Measurements from ENCODE around the gene HSF4. TPM values are rescaled to one million over a fixed set of nuclear protein-coding genes. Genes with fewer than 3 reads are reported as not detected.

The HSF4 gene
- total RNA-seq, 1 experiment from 2014 or later, result 1.2 TPM

DNA sequence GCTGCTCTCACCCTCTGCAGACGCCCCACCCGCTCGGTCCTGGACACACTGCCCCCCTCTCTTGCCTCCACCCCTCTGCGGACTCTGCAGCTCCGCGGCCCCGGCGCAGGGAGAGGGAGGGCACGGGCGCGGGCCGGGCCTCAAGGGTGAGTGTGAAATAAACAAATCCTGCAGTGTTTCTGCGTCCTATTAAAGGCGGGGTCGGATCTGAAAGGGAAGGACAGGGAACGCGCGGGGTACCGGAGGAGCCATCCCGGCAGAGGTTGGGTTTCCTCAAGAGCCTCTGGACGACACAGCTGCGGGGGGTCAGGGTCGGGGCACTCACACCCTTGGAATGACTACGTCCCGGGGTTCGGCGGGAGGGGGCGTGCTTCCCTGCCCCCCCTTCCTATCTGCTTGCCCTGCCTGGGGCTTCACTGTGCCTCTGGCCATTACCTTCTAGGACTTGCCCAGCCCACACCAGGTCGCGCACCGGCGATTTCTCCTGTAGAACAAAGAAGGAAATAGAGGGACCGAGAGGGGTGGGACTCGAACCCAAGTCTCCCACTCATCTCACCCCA, 466 bp upstream of the HSF4 start:
- Histone ChIP-seq H4K20me1 (ENCODE audit: control insufficient read depth, insufficient read depth, insufficient read length) (no peaks in the 10 kb centered on the region), H2AK5ac (ENCODE audit: insufficient read length, low read length) (no peak overlapping the region), H4K5ac (ENCODE audit: insufficient read length, low read depth, low read length) (no peak overlapping the region), H3K4ac (ENCODE audit: low read depth, low read length) (no peak overlapping the region), H3K79me2 (ENCODE audit: insufficient read depth, low read length) (no peaks in the 10 kb centered on the region), H3K27me3 (ENCODE audit: insufficient read depth, low read length) (peaks cover 95% of the 10 kb centered on the region), H3K56ac (ENCODE audit: insufficient read length, low read depth, low read length) (no peak overlapping the region), H2BK20ac (ENCODE audit: low read depth, low read length, poor library complexity, severe bottlenecking) (no peak overlapping the region), H2BK5ac (ENCODE audit: insufficient read length, low read length) (no peak overlapping the region), H2AFZ (ENCODE audit: low read length) (no peak overlapping the region), H3K79me1 (ENCODE audit: insufficient read depth, low read depth, low read length, poor library complexity, severe bottlenecking) (no peaks in the 10 kb centered on the region), H3K4me2 (ENCODE audit: insufficient read depth, insufficient read length, low read length) (peak overlapping the region; percentile 20), H3K27ac (ENCODE audit: insufficient read length, low read depth, low read length) (no peak overlapping the region), H3T11ph (ENCODE audit: low read length) (no peak overlapping the region), H2BK15ac (ENCODE audit: low read depth, low read length) (no peak overlapping the region), H2BK120ac (ENCODE audit: low read depth, low read length, poor library complexity, severe bottlenecking) (no peak overlapping the region), H4K8ac (replicated peaks; ENCODE audit: insufficient read length, low read depth, low read length) (no peak overlapping the region), H3K23me2 (ENCODE audit: insufficient read length, low read depth, low read length, poor library complexity, severe bottlenecking) (peaks cover 14% of the 10 kb centered on the region), H4K91ac (ENCODE audit: insufficient read length, low read depth, low read length) (no peak overlapping the region), H3K9me3 (ENCODE audit: control insufficient read depth, low read depth, low read length) (no peaks in the 10 kb centered on the region), H3K18ac (ENCODE audit: insufficient read length, low read depth, low read length) (no peak overlapping the region), H3K9ac (ENCODE audit: extremely low read depth, insufficient read length, low read length) (no peak overlapping the region), H3K4me1 (ENCODE audit: insufficient read depth, low read length) (no peaks in the 10 kb centered on the region), H3K23ac (ENCODE audit: insufficient read length, low read depth, low read length) (no peak overlapping the region), H2BK12ac (ENCODE audit: insufficient read length, low read depth, low read length) (no peak overlapping the region), H3K14ac (ENCODE audit: insufficient read depth, low read length) (no peak overlapping the region)
- TF ChIP-seq, protein P1, sequence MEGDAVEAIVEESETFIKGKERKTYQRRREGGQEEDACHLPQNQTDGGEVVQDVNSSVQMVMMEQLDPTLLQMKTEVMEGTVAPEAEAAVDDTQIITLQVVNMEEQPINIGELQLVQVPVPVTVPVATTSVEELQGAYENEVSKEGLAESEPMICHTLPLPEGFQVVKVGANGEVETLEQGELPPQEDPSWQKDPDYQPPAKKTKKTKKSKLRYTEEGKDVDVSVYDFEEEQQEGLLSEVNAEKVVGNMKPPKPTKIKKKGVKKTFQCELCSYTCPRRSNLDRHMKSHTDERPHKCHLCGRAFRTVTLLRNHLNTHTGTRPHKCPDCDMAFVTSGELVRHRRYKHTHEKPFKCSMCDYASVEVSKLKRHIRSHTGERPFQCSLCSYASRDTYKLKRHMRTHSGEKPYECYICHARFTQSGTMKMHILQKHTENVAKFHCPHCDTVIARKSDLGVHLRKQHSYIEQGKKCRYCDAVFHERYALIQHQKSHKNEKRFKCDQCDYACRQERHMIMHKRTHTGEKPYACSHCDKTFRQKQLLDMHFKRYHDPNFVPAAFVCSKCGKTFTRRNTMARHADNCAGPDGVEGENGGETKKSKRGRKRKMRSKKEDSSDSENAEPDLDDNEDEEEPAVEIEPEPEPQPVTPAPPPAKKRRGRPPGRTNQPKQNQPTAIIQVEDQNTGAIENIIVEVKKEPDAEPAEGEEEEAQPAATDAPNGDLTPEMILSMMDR (conservative IDR thresholded peaks at IDR 0.05), result no peak
- Mint-ChIP-seq H3K27me3 (ENCODE audit: low read depth) (peaks cover 99% of the 10 kb centered on the region), H3K9me3 (peaks cover 3 to 6% of the 10 kb centered on the region in 2 experiments; a peak in 3 of 5 replicates), H3K27ac (no peak overlapping the region), H3K36me3 (ENCODE audit: insufficient read depth in 1 of 3, low read depth in 3 of 3) (no peaks in the 10 kb centered on the region; a peak in 1 of 7 replicates), H3K4me1 (peaks cover 12 to 47% of the 10 kb centered on the region in 2 experiments), H3K4me3 (peak overlapping the region in 1 of 2 experiments; percentile 74; a peak in 3 of 5 replicates)
- no peak for DNase-seq
- no CpG with 5 or more reads among the region's 34 CpGs for WGBS (ENCODE audit: extremely low coverage, insufficient read length, low lambda C conversion rate)

Measured in H9 (cell line).